Measurements from ENCODE around the gene PEX11G. TPM values are rescaled to one million over a fixed set of nuclear protein-coding genes. Genes with fewer than 3 reads are reported as not detected.

PEX11G gene
- total RNA-seq, 1 experiment from 2014 or later, result 2.8 TPM

DNA sequence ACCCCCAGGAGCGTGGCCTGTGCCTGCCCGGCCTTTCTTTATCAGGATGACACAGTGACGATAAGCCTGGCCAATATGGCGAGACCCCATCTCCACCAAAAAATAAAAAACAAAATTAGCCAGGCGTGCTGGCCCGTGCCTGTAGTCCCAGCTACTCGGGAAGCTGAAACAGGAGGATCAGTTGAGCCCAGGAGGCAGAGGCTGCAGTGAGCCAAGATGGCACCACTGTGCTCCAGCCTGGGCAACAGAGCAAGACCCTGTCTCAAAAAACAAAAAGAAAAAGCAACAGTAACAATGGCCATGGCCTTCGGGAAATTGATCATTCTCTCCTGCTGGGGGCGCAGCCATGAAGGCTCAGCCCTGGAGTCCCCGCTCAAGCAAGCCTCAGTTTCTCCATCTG, 11.1 kb downstream of the PEX11G start:
- Histone ChIP-seq H2BK20ac (ENCODE audit: low read depth, low read length, poor library complexity, severe bottlenecking) (no peak overlapping the region), H2AFZ (ENCODE audit: low read length) (no peak overlapping the region), H3K56ac (ENCODE audit: insufficient read length, low read depth, low read length) (no peak overlapping the region), H4K5ac (ENCODE audit: insufficient read length, low read depth, low read length) (no peak overlapping the region), H3K4me2 (ENCODE audit: insufficient read depth, insufficient read length, low read length) (no peak overlapping the region), H3K27ac (ENCODE audit: insufficient read length, low read depth, low read length) (no peak overlapping the region), H2AK5ac (ENCODE audit: insufficient read length, low read length) (no peak overlapping the region), H3K23me2 (ENCODE audit: insufficient read length, low read depth, low read length, poor library complexity, severe bottlenecking) (no peaks in the 10 kb centered on the region), H3K4me1 (ENCODE audit: insufficient read depth, low read length) (no peaks in the 10 kb centered on the region), H4K91ac (ENCODE audit: insufficient read length, low read depth, low read length) (no peak overlapping the region), H3K27me3 (ENCODE audit: insufficient read depth, low read length) (no peaks in the 10 kb centered on the region), H3K79me1 (ENCODE audit: insufficient read depth, low read depth, low read length, poor library complexity, severe bottlenecking) (no peaks in the 10 kb centered on the region), H3K14ac (ENCODE audit: insufficient read depth, low read length) (no peak overlapping the region), H3T11ph (ENCODE audit: low read length) (no peak overlapping the region), H2BK15ac (ENCODE audit: low read depth, low read length) (no peak overlapping the region), H4K8ac (replicated peaks; ENCODE audit: insufficient read length, low read depth, low read length) (no peak overlapping the region), H3K23ac (ENCODE audit: insufficient read length, low read depth, low read length) (no peak overlapping the region), H3K18ac (ENCODE audit: insufficient read length, low read depth, low read length) (no peak overlapping the region), H3K9me3 (ENCODE audit: control insufficient read depth, low read depth, low read length) (no peaks in the 10 kb centered on the region), H3K9ac (ENCODE audit: extremely low read depth, insufficient read length, low read length) (no peak overlapping the region), H2BK12ac (ENCODE audit: insufficient read length, low read depth, low read length) (no peak overlapping the region), H2BK5ac (ENCODE audit: insufficient read length, low read length) (no peak overlapping the region), H3K4ac (ENCODE audit: low read depth, low read length) (no peak overlapping the region), H4K20me1 (ENCODE audit: control insufficient read depth, insufficient read depth, insufficient read length) (no peaks in the 10 kb centered on the region), H3K79me2 (ENCODE audit: insufficient read depth, low read length) (no peaks in the 10 kb centered on the region), H2BK120ac (ENCODE audit: low read depth, low read length, poor library complexity, severe bottlenecking) (no peak overlapping the region)
- H3K27me3 Mint-ChIP-seq (ENCODE audit: low read depth), result no peaks in the 10 kb centered on the region
- TF ChIP-seq, protein P1, sequence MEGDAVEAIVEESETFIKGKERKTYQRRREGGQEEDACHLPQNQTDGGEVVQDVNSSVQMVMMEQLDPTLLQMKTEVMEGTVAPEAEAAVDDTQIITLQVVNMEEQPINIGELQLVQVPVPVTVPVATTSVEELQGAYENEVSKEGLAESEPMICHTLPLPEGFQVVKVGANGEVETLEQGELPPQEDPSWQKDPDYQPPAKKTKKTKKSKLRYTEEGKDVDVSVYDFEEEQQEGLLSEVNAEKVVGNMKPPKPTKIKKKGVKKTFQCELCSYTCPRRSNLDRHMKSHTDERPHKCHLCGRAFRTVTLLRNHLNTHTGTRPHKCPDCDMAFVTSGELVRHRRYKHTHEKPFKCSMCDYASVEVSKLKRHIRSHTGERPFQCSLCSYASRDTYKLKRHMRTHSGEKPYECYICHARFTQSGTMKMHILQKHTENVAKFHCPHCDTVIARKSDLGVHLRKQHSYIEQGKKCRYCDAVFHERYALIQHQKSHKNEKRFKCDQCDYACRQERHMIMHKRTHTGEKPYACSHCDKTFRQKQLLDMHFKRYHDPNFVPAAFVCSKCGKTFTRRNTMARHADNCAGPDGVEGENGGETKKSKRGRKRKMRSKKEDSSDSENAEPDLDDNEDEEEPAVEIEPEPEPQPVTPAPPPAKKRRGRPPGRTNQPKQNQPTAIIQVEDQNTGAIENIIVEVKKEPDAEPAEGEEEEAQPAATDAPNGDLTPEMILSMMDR (conservative IDR thresholded peaks at IDR 0.05), result no peak
- no peak overlapping the region for H3K27ac Mint-ChIP-seq
- H3K36me3 Mint-ChIP-seq (ENCODE audit: insufficient read depth in 1 of 3, low read depth in 3 of 3), result 0 out of 7 replicates have a peak, but pooled peaks cover 0 to 3% (median 0%) of the 10 kb centered on the region in 3 experiments
- H3K4me1 Mint-ChIP-seq, result peaks cover 6 to 16% of the 10 kb centered on the region in 2 experiments
- no peak for DNase-seq
- no peaks in the 10 kb centered on the region for H3K9me3 Mint-ChIP-seq
- H3K4me3 Mint-ChIP-seq, result no peak overlapping the region
- no CpG with 5 or more reads among the region's 10 CpGs for WGBS (ENCODE audit: extremely low coverage, insufficient read length, low lambda C conversion rate)

Data from H9 (cell line).